Renal cortical epithelial cell (primary cell): Measurements from ENCODE around the gene INO80B. TPM values are rescaled to one million over a fixed set of nuclear protein-coding genes. Genes with fewer than 3 reads are reported as not detected.
"Not testable (repeated sequence)": the region's sequence is repeated elsewhere in the genome, so short reads cannot be mapped to it uniquely, and the experiment has no call there.

Experiments
- DNase-seq: peaks from one replicate; pipeline ENCODE4 v3.0.0-alpha.2; 2011; ENCODE audit warnings: low read depth
- total RNA-seq: library from RNA; depleted of rRNA; stranded (reverse); fragments of >200 nt; gene quantifications from 2 replicates; pipeline ENCODE4 v1.2.3, GENCODE V29; 2014

Gene INO80B
- total RNA-seq, 1 donor from 2014 or later = 27.2 TPM

DNA sequence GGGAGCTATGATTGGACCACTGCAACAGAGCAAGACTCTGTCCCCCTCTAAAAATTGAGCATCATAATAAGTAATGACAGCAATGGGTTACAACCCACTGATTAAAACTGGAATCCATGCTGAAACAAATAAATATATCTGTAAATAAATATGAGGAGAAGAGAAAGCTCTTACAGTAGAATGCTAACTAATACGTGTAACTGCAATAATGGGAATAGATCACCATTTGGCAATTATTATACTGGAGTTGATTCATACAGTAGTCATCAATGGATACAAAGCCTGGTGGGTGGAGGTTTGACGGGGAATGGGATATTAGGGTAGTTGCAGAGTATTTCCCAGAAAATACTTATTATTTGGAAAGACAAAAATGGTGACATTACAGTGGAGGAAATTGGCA is 6.1 kb upstream of the INO80B start:
- no peak for DNase-seq

DNA sequence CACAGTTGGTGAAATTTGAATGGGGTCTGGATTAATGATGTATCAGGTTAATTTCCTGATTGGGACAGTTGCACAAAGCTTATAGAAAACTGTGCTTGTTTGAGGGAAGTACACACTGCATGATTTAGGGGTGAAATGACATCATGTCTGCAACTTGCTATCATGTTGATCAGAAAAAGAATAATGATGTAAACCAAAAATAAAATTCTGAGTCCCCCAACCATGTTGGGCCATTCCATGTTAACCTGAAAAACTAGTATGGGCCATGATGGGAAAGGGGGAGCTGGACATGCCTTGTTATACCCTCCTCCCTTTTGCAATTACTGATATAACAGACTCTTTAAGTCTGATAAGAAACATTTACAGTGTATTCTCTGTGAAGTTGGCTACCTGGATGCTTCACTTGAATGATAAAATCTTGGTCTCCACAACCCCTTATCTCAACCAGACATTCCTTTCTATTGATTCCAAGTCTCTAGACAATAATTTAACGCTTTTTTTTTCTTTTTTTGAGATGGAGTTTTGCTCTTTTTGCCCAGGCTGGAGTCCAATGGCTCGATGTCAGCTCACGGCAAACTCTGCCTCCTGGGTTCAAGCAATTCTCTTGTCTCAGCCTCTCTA is 4.2 kb upstream of the INO80B start:
- no peak for DNase-seq

DNA sequence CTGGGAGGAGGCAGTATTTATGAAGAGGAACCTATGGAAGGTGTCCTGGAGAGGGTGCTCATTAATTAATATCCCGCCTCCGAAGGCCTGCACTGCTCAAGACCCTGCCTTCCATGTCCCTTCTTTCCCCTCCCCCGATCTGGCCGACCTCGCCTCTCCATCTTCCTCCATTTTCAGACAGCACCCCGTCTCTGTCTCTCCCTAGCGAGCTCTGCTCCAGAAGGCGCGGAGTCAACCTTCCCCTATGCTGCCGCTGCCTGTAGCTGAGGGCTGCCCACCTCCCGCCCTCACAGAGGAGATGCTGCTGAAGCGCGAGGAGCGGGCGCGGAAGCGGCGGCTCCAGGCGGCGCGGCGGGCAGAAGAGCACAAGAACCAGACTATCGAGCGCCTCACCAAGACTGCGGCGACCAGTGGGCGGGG is 2.3 kb downstream of the INO80B start:
- DNase-seq = no peak

DNA sequence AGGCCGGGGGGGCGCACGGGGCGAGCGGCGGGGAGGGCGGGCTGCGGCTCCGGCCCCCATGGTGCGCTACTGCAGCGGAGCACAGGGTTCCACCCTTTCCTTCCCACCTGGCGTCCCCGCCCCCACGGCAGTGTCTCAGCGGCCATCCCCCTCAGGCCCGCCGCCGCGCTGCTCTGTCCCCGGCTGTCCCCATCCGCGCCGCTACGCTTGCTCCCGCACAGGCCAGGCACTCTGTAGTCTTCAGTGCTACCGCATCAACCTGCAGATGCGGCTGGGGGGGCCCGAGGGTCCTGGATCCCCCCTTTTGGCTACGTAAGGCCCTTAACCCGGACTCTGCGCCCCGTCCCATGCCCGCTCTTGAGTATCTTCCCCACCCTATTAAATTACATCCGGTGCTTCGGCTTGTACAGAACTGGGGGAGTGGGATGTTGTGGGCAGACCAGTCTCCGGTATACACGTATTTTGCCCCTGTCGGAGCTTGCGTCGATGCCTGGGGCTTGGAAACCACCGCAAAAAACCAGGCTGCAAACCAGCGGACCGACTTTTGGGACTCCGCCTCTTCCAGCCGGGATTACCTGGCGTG is 2.8 kb downstream of the INO80B start:
- DNase-seq = no peak

DNA sequence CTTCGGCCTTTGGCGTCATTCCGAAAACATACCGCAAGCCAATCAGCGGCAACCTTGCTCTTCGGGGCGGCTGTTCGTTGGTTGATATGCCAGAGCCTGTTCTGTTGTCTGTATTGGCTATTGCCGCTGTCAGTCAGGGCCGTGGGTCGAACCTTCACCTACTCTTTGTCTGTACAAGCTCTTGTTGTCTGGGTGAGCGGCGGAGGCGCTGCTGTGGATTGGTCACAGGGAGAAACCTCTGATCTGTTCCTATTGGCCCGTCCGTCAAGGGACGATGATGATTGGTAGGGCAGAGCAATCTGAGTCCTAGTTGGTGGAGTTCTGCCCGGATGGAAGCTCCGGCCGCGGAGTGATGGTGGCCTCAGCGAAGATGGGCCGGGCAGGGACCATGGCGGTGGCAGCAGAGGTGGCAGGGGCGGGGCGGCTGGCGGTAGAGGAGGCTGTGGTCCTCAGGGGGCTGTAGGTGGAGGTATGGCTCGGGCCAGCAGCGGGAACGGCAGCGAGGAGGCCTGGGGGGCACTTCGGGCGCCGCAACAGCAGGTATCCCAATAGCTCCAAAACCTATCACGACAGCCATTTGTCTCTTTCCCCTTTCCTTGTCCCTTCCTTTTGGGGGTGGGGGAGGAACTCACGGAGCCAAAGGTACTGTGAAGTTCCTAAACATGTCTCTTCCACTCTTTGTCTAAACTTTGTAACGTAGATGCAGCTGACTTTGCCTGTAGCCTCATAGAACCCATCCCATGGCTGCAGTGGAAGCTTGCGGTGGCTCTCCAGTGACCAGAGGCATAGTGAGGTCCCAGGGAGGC is 3.4 kb downstream of the INO80B start, which contains the start of gene WBP1:
Gene WBP1, plus strand, starts transcription at position 307 of the 806 bp plus-strand sequence. Its CDS starts 165 bp downstream, at position 472.
- DNase-seq = peak; percentile 100

DNA sequence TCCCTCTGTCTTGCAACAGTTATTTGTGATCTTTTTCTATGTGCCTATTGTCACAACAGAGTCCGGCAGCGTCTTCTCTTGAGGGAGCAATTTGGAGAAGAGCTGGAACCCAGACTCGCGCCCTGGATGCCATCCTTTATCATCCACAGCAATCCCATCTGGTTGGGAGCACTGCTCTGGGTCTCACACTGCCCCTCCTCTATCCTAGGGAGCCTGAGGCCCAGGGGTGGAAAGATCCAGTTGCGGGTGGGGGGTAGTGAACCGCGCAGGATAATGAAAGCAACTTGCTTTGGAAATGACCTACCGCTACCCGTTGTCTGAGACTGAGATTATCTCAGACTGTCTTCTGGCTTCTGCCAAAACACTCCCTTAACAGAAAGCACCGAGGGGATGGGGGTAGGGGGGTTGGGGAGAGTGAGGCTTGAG is 4.1 kb downstream of the INO80B start:
- no peak for DNase-seq

DNA sequence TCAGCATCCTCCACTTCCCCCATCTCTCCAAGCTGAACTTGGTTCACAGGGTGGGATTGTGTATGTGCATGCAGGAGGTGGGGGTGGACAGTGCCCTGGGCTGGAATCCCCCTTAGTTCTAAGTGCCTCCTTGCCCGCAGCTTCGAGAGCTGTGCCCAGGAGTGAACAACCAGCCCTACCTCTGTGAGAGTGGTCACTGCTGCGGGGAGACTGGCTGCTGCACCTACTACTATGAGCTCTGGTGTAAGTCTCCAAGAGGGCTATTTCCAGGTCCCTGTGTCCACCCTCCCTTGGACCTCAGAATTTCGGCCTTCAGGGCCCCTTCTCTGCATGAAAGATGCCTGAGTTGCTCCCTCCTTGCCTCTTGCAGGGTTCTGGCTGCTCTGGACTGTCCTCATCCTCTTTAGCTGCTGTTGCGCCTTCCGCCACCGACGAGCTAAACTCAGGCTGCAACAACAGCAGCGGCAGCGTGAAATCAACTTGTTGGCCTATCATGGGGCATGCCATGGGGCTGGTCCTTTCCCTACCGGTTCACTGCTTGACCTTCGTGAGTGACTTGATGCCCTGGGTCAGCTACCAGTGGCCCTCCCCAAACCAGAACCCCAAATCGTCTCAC is 4.7 kb downstream of the INO80B start:
- not testable (repeated sequence) for DNase-seq

DNA sequence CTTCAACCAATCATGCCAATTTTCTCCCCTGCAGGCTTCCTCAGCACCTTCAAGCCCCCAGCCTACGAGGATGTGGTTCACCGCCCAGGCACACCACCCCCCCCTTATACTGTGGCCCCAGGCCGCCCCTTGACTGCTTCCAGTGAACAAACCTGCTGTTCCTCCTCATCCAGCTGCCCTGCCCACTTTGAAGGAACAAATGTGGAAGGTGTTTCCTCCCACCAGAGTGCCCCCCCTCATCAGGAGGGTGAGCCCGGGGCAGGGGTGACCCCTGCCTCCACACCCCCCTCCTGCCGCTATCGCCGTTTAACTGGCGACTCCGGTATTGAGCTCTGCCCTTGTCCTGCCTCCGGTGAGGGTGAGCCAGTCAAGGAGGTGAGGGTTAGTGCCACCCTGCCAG is 5.3 kb downstream of the INO80B start:
- not testable (repeated sequence) for DNase-seq

DNA sequence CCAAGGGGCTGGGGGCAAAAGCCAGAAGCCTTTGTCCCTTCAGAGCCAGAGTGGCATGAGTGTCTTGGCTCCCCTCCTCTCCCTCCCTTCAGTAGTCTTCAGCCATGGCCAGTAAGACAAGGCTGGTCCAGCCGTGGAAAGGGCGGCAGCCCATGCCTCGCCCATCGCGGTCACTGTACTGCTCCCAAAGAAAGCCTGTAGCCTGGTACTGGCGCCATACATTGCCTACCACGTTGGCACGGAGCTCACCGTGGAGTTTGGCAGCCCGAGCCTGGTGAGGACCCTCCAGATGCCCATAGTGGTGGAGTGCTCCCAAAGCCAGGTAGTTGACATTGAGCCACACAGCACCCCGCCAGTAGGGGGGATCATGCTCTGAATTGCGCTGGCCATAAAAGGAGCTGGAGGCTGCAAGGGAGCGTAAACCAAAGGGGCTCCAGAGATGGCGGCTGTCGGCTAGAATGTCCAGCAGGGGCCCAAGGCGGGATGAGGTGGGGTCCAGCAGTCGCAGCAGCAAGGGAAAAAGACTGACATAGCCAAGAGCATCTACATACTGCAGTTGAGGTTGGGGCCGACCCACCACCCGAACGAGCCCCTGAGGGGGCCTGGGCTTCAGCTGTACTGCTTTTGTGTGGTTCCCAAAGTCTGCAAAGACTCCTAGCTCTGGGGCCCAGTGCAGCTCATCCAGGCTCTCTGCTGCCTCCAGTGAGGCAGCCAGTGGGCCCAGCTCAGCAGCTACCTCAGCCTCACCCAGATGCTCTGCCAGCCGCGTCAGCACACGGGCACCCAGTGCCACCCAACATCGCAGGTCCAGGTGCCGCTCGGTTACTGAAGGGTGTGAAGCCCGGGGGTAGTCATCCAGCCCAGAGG is 6.5 kb downstream of the INO80B start:
- no peak for DNase-seq

DNA sequence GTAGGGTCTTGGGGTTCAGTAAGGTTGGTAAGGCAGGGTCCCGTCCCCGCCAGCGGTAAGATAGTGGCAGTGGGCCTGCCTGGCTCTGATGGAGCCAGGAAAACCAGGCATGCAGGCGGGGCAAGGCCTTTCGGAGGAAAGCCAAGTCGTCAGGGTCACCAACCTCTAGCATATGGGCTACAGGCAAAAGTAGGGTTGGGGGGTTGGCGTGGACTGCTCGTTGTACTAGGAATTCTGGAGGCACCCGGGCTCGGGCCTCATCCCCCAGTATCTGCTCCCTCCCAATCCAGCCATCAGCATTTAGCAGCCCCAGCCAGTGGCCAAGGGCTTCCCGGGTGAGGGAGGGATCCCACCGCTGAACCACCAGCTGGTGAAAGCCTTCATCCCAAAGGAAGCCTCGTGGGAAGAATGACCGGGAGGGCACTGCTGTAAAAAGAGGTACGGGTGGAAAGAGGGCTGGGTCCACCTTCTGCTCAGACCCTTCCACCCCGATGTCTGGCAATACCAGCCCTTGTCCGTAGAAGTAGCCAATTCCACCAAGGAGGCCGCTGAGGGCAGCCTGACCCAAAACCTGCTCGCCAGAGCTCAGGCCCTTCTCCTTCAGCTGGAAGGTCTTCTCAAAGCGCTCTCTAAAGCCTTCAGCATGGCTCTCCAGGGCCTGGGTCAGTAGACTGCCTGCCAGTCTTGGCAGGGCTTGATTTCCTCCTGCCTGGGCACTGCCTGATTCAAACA is 7.3 kb downstream of the INO80B start:
- DNase-seq = no peak

DNA sequence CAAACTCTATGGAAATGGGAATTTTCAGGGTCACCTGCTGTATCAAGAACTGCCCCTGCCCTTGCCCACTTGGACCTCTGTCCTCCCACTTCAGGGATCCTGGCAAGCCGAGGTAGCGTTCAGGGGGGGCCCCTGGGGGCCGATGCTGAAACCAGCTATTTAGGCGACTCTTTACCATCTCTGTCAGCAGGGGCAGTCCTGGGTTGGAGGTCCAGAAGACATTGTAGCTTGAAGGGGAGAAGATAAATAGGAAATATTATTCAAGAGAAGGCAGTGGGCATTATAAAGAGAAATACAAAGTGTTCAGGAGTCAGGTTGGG is 7.9 kb downstream of the INO80B start:
- DNase-seq = no peak

DNA sequence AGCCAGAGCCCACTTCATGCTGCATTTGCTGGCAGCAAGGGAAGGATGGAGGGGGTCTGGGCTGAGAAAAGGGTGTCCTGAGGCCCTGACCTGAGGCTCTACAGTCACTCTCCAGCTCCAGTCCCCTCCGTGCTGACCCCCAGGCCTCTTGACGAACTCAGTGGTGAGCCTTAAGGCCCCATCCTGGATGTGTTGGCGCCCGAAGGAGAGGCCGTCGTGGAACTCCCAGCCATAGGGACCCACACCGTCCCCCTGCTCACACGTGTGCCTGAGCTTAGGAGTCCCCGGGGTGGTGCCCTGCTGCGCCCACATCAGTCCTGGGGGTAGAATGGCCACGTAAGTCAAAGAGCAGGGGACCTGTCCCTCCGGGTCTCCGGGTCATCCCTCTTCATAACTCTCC is 9.5 kb downstream of the INO80B start:
- DNase-seq = no peak

DNA sequence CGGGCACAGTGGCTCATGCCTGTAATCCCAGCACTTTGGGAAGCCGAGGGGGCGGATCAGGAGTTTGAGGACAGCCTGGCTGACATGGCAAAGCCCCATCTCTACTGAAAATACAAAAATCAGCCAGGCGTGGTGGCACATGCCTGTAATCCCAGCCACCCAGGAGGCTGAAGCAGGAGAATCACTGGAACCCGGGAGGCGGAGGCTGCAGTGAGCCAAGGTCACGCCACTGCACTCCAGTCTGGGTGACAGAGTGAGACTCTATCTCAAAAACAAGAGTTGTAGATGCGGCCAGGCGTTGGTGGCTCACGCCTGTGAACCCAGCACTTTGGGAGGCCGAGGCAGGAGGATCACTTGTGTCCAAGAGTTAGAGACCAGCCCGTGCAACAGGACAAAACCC is 15.9 kb downstream of the INO80B start:
- DNase-seq = not testable (repeated sequence)

DNA sequence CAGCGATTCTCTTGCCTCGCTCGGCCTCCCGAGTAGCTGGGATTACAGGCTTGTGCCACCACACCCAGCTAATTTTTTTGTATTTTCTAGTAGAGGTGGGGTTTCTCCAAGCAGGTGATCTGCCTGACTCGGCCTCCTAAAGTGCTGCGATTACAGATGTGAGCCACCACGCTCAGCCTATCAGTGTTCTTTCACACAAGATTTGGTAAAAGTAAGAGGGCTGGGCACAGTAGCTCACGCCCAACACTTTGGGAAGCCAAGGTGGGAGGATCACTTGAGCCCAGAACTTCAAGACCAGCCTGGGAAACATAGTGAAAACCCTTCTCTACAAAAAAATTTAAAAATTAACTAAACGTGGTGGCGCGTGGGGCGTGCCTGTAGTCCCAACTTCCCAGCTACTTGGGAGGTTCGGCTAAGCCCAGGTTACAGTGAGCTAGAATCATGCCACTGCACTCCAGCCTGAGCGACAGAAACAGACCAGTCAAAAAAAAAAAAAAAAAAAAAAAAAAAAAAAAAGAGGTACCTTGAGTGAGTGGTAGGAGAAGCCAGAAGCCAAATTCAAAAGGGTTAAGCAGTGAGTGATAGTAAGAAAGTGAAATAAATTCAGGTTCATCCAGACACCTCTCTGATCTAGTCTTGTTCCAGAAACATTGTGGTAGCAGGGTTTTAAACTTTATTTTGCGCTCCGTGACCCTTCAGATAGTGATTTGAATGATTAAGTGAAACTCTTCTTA is 16.6 kb downstream of the INO80B start:
- no peak for DNase-seq

DNA sequence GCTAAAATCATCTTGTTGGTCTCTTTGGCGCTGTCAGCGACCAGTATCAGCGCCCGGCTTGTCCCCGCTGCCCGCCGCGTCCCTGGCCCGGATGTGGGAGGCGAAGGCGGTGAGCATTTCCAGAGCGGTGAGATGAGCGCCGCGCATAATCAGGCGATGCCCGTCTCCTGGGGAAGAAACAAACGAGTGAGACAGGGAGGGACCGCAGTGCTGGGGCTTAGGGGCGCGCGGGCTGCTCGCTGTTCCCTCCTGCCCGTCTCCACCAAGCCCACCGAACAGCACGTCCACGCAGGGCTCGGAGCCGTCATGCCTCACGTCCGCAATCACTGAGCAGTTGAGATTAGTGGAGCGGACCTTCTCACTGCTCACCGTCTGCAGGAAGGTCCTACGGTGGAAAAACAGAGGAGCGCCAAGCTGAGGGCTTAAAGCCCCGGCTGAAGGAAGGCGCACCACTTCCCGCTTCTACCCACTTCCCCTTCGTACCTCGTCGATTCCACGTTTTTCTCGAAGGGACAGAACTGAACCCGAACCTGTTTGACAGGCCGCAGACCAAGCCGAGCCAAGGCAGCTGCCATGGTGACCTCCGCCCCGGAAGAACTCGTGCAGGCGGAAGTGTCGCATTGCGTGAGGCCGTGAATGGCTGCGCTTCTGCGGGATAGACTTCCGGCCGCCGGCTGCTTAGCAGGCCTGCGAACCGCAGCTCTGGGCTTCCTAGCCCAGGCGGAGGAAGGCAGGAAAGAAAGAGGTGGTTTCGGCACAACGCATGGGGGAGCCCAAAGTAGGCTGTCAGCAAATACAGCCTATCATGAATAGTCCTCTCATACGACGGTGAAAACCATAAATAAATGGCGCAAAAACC is 17.4 kb downstream of the INO80B start, which contains the start of gene MRPL53:
Gene MRPL53, minus strand, starts transcription at position 595 of the 859 bp plus-strand sequence. Its CDS starts 20 bp downstream, at position 575.
- peak; percentile 82 for DNase-seq

DNA sequence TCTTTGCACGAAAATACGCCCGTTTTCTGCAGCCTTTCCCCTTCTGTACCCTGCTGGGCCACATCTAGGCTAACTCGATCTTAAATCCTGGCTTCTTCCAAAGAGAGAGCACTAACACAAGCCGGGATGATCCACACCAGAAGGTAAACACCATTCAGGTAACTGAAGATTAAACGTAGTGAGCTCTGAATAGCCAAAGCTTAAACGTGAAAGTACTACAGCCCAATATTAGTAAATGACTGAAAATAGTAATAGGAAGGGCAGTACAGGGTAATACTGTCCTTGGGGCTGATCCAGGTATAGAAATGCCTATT is 18.0 kb downstream of the INO80B start:
- DNase-seq = no peak

DNA sequence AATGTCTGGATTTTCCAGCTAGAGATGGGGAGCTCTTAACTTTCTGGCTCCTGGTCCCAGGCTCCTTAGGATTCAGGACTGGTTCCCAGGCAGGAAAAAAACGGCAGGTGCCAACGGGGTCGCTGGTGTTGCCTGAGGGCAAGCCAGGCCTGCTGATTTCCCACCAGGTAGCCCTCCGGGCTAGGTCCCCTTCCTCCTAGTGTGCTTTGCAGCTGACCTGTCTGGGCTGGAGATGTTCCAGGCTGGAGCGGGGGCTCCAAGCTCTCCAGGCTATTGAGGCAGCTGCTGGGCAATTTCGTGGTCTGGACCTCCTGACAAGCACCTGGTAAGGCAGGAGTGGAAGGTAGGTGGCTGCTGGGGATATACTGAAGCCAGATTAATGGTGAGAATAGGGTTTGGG is 19.6 kb downstream of the INO80B start:
- no peak for DNase-seq

DNA sequence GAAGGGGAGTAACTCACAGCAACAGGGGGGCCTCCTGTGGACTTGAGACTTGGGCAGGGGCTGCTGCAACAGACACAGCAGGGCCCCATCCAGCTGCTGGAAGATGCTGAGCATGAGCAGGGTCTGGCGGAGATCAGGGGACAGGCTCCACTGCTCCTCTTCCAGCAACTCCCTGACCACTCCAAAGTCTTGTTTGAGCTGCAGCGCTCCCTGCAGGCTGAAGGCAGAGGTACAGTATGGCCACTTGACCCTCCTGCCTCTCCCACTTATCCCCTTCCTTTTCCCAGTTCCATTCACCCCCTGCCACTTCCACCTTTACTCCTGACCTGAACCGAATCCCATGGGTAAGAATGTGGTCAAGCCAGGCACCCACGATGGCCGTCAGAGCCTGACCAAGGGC is 20.0 kb downstream of the INO80B start:
- DNase-seq = no peak

DNA sequence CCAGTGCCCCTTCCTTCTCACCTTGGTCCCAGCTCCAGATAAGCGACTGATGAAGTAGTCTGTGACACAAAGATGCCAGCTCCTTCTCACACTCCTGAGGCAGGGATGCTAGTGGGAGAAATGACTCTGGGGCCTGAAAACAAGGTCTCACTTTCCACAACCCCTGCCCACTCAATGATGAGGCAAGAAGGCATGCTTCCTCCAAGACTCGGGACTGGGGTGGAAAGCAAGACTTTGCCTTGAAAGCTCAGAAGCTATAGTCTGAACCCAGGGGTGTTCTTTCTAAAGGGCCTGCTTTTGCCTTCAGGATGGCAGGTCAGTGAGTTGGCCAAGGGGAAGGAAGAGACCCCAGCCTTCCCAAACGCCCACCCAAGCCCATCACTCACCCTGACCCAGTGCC is 26.5 kb downstream of the INO80B start:
- DNase-seq = no peak
